ENCODE measurements around the gene RTCA. TPM values are rescaled to one million over a fixed set of nuclear protein-coding genes. Genes with fewer than 3 reads are reported as not detected.

RTCA gene
- total RNA-seq, 1 donor from 2014 or later: 39.3 TPM

DNA sequence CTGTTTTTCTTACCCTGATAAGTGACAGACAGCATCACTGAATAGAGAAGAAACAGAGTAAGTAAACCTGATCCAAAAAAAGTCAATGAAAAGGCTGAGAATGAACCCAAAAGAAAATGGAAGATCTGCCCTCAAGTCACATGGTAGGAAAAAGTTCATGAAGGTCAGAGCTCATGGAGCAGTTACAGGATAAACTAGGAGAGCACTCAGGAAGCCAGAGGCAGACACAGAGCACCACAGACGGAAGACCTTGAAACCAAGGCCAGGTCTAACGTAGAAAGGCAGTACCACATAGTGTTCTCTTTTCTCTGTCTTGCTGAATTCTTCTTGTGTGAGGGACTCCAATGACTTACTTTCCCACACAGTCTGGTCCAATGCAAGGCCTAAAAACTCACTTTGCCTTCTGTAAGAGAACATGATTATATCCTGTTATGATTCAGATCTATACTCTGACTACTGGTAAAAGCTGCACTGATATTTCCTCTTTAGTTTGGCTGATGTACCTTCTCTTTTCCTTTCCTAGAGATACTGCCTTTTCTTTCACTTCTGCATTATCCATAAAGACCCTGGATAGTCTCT, 40.8 kb downstream of the RTCA start:
- Mint-ChIP-seq H3K4me1 (ENCODE audit: low read depth) (no peaks in the 10 kb centered on the region), H3K27ac (no peak overlapping the region), H3K9me3 (ENCODE audit: low read depth) (no peaks in the 10 kb centered on the region), H3K36me3 (ENCODE audit: insufficient read depth) (no peaks in the 10 kb centered on the region), H3K27me3 (no peaks in the 10 kb centered on the region), H3K4me3 (ENCODE audit: low read depth) (no peak overlapping the region)
- TF ChIP-seq, protein P1, sequence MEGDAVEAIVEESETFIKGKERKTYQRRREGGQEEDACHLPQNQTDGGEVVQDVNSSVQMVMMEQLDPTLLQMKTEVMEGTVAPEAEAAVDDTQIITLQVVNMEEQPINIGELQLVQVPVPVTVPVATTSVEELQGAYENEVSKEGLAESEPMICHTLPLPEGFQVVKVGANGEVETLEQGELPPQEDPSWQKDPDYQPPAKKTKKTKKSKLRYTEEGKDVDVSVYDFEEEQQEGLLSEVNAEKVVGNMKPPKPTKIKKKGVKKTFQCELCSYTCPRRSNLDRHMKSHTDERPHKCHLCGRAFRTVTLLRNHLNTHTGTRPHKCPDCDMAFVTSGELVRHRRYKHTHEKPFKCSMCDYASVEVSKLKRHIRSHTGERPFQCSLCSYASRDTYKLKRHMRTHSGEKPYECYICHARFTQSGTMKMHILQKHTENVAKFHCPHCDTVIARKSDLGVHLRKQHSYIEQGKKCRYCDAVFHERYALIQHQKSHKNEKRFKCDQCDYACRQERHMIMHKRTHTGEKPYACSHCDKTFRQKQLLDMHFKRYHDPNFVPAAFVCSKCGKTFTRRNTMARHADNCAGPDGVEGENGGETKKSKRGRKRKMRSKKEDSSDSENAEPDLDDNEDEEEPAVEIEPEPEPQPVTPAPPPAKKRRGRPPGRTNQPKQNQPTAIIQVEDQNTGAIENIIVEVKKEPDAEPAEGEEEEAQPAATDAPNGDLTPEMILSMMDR (IDR thresholded peaks at IDR 0.05; ENCODE audit: unreplicated experiment): no peak
- no peak for DNase-seq (ENCODE audit: low spot score, unreplicated experiment)

DNA sequence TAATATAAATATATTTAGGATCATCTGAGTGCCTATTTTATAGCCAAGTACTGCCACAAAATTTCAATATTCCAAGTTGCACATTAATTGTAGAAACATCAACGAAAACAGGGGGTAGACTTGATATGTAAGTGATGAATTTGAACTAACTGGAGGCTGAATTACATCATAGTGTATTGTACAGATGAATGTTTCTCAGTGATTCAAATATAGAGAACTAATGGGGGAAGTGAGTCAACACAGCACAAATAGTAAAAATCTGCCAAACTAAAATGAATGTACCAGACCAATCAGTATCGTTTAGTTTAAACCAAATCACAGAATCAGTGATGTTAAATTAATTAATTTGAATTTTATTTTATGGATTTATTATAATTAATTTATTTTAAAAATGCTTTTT, 42.8 kb downstream of the RTCA start:
- TF ChIP-seq, protein P1 (IDR thresholded peaks at IDR 0.05; ENCODE audit: unreplicated experiment): no peak
- Mint-ChIP-seq H3K4me3 (ENCODE audit: low read depth) (no peak overlapping the region), H3K4me1 (ENCODE audit: low read depth) (peaks cover 3% of the 10 kb centered on the region), H3K27me3 (no peaks in the 10 kb centered on the region), H3K9me3 (ENCODE audit: low read depth) (no peaks in the 10 kb centered on the region), H3K36me3 (ENCODE audit: insufficient read depth) (no peaks in the 10 kb centered on the region), H3K27ac (no peak overlapping the region)
- DNase-seq (ENCODE audit: low spot score, unreplicated experiment): no peak

DNA sequence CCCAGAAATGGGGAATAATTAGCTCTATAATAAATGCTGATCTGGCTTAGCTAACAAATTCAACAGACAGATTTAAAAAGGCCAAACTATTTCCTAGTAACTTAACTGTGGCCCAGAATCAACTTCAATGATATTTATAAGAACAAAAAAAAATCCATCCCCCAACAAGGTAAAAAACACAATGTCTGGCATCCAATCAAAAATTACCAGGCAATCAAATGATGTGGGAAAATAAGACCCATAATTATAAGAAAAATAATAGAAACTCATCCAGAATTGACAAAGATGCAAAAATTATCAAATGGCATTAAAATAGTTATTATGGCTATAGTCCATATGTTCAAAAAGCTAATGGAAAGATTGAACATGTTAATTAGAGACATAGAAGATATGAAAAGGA, 43.8 kb downstream of the RTCA start:
- Mint-ChIP-seq H3K4me1 (ENCODE audit: low read depth) (peaks cover 3% of the 10 kb centered on the region), H3K36me3 (ENCODE audit: insufficient read depth) (no peaks in the 10 kb centered on the region), H3K9me3 (ENCODE audit: low read depth) (no peaks in the 10 kb centered on the region), H3K27ac (no peak overlapping the region), H3K27me3 (no peaks in the 10 kb centered on the region), H3K4me3 (ENCODE audit: low read depth) (no peak overlapping the region)
- DNase-seq (ENCODE audit: low spot score, unreplicated experiment): no peak
- TF ChIP-seq, protein P1 (IDR thresholded peaks at IDR 0.05; ENCODE audit: unreplicated experiment): no peak

DNA sequence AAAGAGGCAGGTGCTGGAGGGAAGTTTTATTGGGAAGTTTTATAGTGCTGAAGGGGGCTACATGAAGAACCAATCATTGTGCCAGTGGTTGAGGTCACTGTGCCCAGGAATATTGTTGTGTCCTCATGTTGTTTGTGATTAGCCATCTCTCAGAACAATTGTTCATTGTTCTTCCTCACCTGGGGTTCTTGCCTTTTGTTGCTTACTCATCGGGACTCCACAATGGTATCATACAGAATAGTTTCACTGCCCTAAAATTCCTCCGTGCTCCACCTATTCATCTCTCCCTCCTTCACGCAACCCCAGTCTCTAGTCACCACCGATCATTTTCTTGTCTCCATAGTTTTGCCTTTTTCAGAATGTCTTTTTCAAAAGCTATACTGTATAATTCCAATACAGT, 47.4 kb downstream of the RTCA start:
- no peak overlapping the region for H3K4me3 Mint-ChIP-seq (ENCODE audit: low read depth)
- H3K4me1 Mint-ChIP-seq (ENCODE audit: low read depth): peaks cover 3% of the 10 kb centered on the region
- H3K27me3 Mint-ChIP-seq: no peaks in the 10 kb centered on the region
- H3K27ac Mint-ChIP-seq: no peak overlapping the region
- no peak for DNase-seq (ENCODE audit: low spot score, unreplicated experiment)
- H3K9me3 Mint-ChIP-seq (ENCODE audit: low read depth): peaks cover 11% of the 10 kb centered on the region
- TF ChIP-seq, protein P1 (IDR thresholded peaks at IDR 0.05; ENCODE audit: unreplicated experiment): no peak
- H3K36me3 Mint-ChIP-seq (ENCODE audit: insufficient read depth): no peaks in the 10 kb centered on the region

DNA sequence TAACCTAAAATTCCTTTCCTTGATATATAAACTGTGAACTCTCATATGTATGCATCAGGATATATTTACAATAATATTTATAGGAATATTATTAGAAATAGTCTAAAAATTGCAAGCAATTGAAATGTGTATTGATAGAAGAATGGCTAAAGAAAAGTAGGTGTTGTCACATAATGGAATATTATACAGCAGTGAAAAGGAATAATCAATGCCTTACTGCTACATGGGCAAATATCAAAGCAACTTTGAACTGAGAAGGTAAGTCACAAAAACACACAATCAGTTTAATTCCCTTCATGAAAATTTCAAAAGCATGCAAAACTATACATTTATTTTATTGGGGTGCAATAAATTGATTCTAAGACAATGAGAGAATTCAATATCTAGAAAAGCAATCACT, 50.6 kb downstream of the RTCA start:
- H3K27me3 Mint-ChIP-seq: no peaks in the 10 kb centered on the region
- peaks cover 20% of the 10 kb centered on the region for H3K9me3 Mint-ChIP-seq (ENCODE audit: low read depth)
- H3K36me3 Mint-ChIP-seq (ENCODE audit: insufficient read depth): peaks cover 2% of the 10 kb centered on the region
- H3K4me1 Mint-ChIP-seq (ENCODE audit: low read depth): peaks cover 8% of the 10 kb centered on the region
- H3K4me3 Mint-ChIP-seq (ENCODE audit: low read depth): no peak overlapping the region
- DNase-seq (ENCODE audit: low spot score, unreplicated experiment): no peak
- TF ChIP-seq, protein P1 (IDR thresholded peaks at IDR 0.05; ENCODE audit: unreplicated experiment): no peak
- H3K27ac Mint-ChIP-seq: no peak overlapping the region
